Measurements from ENCODE around the gene RNF182. TPM values are rescaled to one million over a fixed set of nuclear protein-coding genes. Genes with fewer than 3 reads are reported as not detected.

Gene RNF182
- total and polyA plus RNA-seq, 10 donors, result 0.02 to 3.6 (median 0.33) TPM; not detected in 3

DNA sequence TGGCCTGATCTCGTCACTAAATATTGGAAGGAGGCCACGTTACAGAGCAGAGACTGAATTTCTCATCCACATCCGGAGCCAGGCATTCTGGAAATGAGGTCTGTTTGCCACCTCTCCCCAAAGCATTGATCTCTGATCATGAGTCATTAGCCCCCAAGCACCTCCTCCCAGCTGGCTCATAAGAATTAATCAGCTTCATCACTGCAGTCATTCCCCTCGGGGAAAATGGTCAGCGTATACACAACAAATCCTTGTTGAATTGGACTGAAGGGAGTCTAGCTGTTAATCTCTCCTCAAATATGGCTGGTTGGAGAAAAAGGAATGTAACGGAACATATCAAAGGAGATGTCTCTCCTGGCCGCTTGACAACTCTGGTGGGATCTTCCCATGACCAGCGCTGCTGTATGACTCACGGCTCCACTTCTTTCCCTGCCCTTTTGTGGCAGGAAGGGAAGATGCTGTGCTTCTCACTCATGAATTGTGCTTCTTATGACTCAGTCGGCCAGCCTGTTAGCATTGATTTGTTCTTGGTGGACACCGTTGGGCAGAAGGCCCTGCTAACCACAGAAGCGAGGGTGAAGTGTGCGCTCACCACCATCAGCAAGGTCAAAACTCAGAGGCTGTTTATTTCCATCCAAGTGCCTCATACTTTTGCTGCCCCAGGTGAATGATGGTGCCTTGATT lies 76.7 kb downstream of the RNF182 start:
- Histone ChIP-seq H3K4me3 (no peak overlapping the region), H3K27me3 (replicated peaks in 1 of 7) (peaks cover 0 to 10% (median 0%) of the 10 kb centered on the region in 7 donors), H3K36me3 (no peaks in the 10 kb centered on the region), H3K4me1 (no peaks in the 10 kb centered on the region), H3K27ac (no peak overlapping the region), H3K9me3 (peaks cover 0 to 3% (median 0%) of the 10 kb centered on the region in 8 donors)
- intact Hi-C loops (cut with DNase I; ENCODE audit: low total_unique reads), result no loop called here
- no peak for DNase-seq
- no peak for TF ChIP-seq POLR2AphosphoS5 (IDR thresholded peaks at IDR 0.05)
- TF ChIP-seq, protein P1, sequence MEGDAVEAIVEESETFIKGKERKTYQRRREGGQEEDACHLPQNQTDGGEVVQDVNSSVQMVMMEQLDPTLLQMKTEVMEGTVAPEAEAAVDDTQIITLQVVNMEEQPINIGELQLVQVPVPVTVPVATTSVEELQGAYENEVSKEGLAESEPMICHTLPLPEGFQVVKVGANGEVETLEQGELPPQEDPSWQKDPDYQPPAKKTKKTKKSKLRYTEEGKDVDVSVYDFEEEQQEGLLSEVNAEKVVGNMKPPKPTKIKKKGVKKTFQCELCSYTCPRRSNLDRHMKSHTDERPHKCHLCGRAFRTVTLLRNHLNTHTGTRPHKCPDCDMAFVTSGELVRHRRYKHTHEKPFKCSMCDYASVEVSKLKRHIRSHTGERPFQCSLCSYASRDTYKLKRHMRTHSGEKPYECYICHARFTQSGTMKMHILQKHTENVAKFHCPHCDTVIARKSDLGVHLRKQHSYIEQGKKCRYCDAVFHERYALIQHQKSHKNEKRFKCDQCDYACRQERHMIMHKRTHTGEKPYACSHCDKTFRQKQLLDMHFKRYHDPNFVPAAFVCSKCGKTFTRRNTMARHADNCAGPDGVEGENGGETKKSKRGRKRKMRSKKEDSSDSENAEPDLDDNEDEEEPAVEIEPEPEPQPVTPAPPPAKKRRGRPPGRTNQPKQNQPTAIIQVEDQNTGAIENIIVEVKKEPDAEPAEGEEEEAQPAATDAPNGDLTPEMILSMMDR (IDR thresholded peaks at IDR 0.05 in 8 of 11, conservative IDR thresholded peaks at IDR 0.05 in 3 of 11), result no peak
- no peak for TF ChIP-seq POLR2A (IDR thresholded peaks at IDR 0.05)
- 69 to 90% (median 87%) methylated on average over 13 of the region's 13 CpGs for WGBS, 5 donors

GRCh38 chr6:14002176-14002947 lies 77.6 kb downstream of the RNF182 start:
- 90 to 96% (median 96%) methylated on average over 30 to 47 of the region's 47 CpGs for WGBS, 5 donors
- H3K4me3 ChIP-seq, result no peak overlapping the region
- no peaks in the 10 kb centered on the region for H3K4me1 ChIP-seq
- intact Hi-C loops (cut with DNase I; ENCODE audit: low total_unique reads), result no loop called here
- H3K36me3 ChIP-seq, result no peaks in the 10 kb centered on the region
- TF ChIP-seq POLR2AphosphoS5 (IDR thresholded peaks at IDR 0.05) (no peak), POLR2A (IDR thresholded peaks at IDR 0.05) (no peak)
- TF ChIP-seq, protein P1 (IDR thresholded peaks at IDR 0.05 in 8 of 11, conservative IDR thresholded peaks at IDR 0.05 in 3 of 11), result no peak
- no peak for DNase-seq
- no peak overlapping the region for H3K27ac ChIP-seq
- peaks cover 0 to 3% (median 0%) of the 10 kb centered on the region in 8 donors for H3K9me3 ChIP-seq
- peaks cover 0 to 19% (median 0%) of the 10 kb centered on the region in 7 donors for H3K27me3 ChIP-seq (replicated peaks in 1 of 7)

GRCh38 chr6:14004258-14004657 lies 79.5 kb downstream of the RNF182 start:
- no peak for TF ChIP-seq POLR2AphosphoS5 (IDR thresholded peaks at IDR 0.05)
- TF ChIP-seq POLR2A (IDR thresholded peaks at IDR 0.05), result no peak
- TF ChIP-seq, protein P1 (IDR thresholded peaks at IDR 0.05 in 8 of 11, conservative IDR thresholded peaks at IDR 0.05 in 3 of 11), result no peak
- no peaks in the 10 kb centered on the region for H3K4me1 ChIP-seq
- H3K4me3 ChIP-seq, result no peak overlapping the region
- intact Hi-C loops (cut with DNase I; ENCODE audit: low total_unique reads), result no loop called here
- H3K27me3 ChIP-seq (replicated peaks in 1 of 7), result peaks cover 0 to 21% (median 0%) of the 10 kb centered on the region in 7 donors
- no peaks in the 10 kb centered on the region for H3K36me3 ChIP-seq
- WGBS, 5 donors, result 80 to 89% (median 84%) methylated on average over 9 of the region's 9 CpGs
- H3K9me3 ChIP-seq, result peaks cover 0 to 3% (median 0%) of the 10 kb centered on the region in 8 donors
- H3K27ac ChIP-seq, result no peak overlapping the region
- DNase-seq, result no peak

DNA sequence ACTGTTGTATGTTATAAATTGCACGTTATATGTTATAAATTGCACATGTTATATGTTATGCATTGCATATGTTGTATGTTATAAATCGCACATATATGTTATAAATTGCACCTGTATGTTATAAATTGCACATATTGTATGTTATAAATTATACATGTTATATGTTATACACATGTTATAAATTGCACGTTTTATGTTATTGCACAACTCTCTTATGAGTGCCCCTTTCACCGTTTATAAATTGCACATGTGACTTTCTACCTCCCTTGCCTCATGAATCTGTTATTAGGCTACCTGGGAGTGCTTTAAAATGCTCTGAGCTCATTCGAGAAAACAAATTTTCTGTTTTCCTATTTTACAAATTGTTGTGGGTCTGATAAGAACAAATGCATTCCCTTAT lies 84.1 kb downstream of the RNF182 start:
- TF ChIP-seq, protein P1 (IDR thresholded peaks at IDR 0.05 in 8 of 11, conservative IDR thresholded peaks at IDR 0.05 in 3 of 11), result no peak
- TF ChIP-seq POLR2A (IDR thresholded peaks at IDR 0.05) (no peak), POLR2AphosphoS5 (IDR thresholded peaks at IDR 0.05) (no peak)
- no peak overlapping the region for H3K27ac ChIP-seq
- intact Hi-C loops (cut with DNase I; ENCODE audit: low total_unique reads), result no loop called here

More for the DNA sequence above, 84.1 kb downstream of the RNF182 start:
- no peak for DNase-seq
- H3K27me3 ChIP-seq (replicated peaks in 1 of 7), result peaks cover 0 to 13% (median 0%) of the 10 kb centered on the region in 7 donors
- H3K9me3 ChIP-seq, result peaks cover 0 to 6% (median 0%) of the 10 kb centered on the region in 8 donors
- no peaks in the 10 kb centered on the region for H3K4me1 ChIP-seq
- no peaks in the 10 kb centered on the region for H3K36me3 ChIP-seq
- H3K4me3 ChIP-seq, result no peak overlapping the region
- 79 to 91% (median 87%) methylated on average over 5 of the region's 5 CpGs for WGBS, 5 donors
